ENCODE measurements around the gene PRR11.
"Not testable (repeated sequence)": the region's sequence is repeated elsewhere in the genome, so short reads cannot be mapped to it uniquely, and the experiment has no call there.

Gene PRR11

GRCh38 chr17:59152925-59153324 is 2.6 kb upstream of the PRR11 start:
- DNase-seq, result no peak

GRCh38 chr17:59154292-59154720 is 1.2 kb upstream of the PRR11 start:
- DNase-seq, result peak; percentile 17 to 28

GRCh38 chr17:59154721-59155438 is 666 bp upstream of the PRR11 start, which contains the start of gene SKA2:
Gene SKA2 (minus strand): TSS chr17:59155186. CDS start chr17:59155163, 23 bp downstream.
- DNase-seq, result peak; percentile 96 to 97

- no peak for DNase-seq
These were observed 4.8 kb downstream of the PRR11 start for GRCh38 chr17:59160157-59161025.

DNA sequence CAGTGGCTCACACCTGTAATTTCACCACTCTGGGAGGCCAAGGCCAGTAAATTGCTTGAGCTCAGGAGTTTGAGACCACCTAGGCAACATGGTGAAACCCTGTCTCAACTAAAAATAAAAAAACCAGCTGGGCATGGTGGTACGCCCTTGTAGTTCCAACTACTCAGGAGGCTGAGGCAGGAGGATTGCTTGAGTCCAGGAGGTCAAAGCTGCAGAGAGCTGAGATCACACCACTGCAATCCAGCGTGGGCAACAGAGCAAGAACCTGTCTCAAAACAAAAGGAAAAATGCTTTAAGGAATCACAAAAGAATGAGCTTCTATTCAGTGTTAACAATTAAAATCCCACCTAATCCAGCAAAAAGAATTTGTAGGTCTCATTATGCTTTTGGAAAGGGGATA is 5.9 kb downstream of the PRR11 start:
- DNase-seq, result no peak

- peak; percentile 28 to 35 for DNase-seq
These were observed 10.4 kb downstream of the PRR11 start for GRCh38 chr17:59165933-59166342.

GRCh38 chr17:59167571-59168001 is 12.0 kb downstream of the PRR11 start:
- no peak for DNase-seq

- no peak for DNase-seq
These were observed 17.0 kb downstream of the PRR11 start for GRCh38 chr17:59172436-59173004.

GRCh38 chr17:59174671-59175070 is 19.1 kb downstream of the PRR11 start:
- no peak for DNase-seq

DNA sequence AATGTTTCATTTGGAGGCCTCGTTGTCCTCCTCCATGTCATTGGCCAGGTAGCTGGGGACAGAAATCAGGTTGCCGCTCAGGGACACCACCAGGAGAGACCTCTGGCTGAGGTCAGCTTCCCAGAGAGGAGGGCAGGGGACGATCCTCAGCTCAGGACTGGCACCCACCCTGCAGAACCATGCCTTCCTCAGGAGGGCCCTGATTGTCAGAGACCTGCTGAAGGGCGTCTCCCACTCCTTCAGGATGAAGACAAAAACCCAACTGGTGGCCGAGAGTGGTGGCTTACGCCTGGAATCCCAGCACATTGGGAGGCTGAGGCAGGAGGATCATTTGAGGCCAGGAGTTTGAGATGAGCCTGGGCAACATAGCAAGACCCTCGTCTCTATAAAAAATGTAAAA is 19.5 kb downstream of the PRR11 start:
- DNase-seq, result no peak

- DNase-seq, result no peak
These were observed 22.9 kb downstream of the PRR11 start for GRCh38 chr17:59178266-59178985.

DNA sequence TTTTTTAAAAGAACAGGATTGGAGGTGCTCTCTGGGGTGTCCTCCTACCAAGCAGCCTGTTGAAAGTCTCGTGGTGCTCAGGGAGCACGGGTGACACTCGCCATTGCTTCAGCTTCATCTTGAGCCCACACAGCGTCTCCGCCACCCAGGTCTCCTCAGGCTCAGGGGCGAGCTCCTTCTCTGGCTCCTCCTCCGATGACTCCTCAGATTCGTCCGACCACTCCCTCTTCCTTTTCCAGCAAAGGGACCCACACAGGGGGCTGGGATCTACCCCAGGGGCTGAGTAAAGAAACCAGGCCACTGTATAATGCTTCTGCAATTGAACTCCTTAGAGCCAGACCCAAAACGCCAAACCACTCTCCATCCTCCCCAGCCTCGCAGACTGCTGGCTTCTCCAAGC is 24.1 kb downstream of the PRR11 start:
- not testable (repeated sequence) for DNase-seq

DNA sequence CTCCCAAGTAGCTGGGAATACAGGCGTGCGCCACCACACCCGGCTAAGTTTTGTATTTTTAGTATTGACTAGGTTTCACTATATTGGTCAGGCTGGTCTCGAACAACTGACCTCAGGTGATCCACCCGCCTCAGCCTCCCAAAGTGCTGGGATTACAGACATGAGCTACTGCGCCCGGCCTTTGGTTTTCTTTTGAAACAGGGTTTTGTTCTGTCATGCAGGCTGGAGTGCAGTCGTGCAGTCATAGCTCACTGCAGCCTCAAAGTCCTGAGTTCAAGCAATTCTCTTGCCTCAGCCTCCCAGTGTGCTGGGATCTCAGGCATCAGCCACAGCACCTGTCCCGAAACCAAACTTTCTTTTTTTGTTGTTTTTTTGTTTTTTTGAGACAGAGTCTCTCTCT is 25.1 kb downstream of the PRR11 start:
- DNase-seq, result no peak

GRCh38 chr17:59181481-59181880 is 25.9 kb downstream of the PRR11 start:
- no peak for DNase-seq

DNA sequence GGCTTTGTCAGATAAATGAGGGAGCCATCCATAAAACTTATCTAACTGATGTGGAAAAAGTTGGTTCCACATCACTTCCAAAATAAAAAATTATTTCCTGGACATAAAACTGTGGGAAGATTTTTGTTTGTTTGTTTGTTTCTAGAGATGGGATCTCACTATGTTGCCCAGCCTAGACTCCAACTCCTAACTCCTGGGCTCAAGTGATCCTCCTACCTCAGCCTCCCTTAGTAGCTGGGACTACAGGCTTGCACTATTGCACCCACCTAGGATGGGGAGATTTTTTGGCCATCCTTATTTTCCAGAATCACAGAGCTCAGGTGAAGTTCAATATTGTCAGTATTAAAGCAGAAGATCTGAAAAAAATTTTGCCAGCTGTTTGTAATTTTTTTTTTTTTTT is 30.5 kb downstream of the PRR11 start:
- no peak for DNase-seq

- no peak for DNase-seq
These were observed 31.3 kb downstream of the PRR11 start for GRCh38 chr17:59186850-59187249.

DNA sequence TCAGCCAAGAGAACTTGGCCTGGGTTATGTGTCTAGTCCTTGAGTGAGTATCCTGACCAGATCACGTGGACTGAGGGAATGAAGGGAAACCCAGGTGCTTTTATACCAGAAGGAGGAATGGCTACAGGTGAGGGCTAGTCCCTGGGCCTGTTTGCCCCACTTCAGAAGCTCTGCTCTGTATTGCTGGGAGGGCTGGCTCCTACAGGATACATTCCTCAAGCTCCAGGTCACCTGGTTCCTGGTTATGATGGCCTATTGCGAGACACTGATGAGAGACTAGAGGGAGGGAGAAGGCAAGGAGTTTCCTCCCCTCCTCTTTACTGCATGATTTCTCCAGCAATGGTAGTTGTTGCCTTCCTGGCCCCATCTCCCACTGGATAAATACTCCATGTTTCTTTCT is 35.3 kb downstream of the PRR11 start:
- DNase-seq, result no peak

DNA sequence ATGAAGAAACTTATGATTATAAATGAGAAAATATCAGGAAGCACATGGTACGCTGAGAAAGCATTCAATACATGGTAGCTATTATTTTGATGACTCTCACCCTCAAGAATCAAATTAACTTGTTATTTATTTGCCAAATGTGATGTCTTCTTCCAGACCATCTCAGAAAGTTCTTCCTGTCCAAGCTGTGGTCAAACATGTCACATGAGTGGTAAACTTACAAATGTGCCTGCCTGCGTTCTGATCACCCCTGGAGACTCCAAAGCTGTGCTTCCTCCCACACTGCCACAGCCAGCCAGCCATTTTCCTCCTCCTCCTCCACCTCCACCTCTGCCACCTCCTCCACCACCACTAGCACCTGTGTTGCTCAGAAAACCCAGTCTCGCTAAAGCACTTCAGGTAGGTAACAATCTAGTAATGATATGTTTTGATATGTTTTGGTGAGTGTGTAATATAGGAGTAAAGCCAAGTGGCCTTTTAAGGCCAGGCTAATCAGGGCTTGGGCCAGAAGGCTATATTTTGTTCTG is 37.9 kb downstream of the PRR11 start:
- DNase-seq, result no peak

DNA sequence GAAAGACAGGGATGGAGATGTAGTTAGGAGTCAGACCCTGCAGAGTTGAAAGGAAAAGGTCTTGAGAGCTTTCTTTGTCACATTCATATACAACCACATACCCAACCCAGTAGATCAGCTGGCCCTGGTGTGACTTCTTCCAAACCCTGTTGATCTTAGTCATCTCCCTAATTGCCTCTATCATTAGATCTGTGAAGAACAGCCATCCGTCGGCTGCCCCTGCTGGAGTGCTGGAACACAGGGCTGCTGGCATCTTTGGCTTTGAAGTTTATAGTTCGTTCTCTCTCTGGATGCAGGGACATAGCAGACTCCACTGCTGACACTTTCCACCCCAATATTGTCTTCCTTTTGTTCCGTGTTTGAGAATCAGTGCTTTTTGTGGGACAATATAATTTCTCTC is 43.9 kb downstream of the PRR11 start:
- DNase-seq, result no peak

GRCh38 chr17:59202320-59202719 is 46.8 kb downstream of the PRR11 start:
- no peak for DNase-seq

GRCh38 chr17:59219370-59219769 is 63.8 kb downstream of the PRR11 start:
- DNase-seq, result no peak

DNA sequence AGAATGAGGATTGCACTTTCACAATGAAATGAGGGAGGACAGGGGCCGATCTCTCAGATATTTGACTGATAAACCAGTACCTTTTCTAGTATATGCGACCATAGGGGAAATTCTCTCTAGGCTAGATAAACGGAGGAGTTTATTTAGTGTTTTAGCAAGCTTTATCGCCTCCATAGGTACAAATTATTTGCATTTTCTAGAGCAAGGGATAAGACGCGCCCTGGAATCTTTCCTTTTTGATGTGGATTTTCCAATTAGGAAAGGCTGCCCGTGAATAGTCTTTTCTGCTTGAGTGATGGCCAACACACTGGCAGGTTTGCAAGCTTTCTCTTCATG is 64.4 kb downstream of the PRR11 start:
- no peak for DNase-seq
